ENCODE results near the gene LMNTD2. TPM values are rescaled to one million over a fixed set of nuclear protein-coding genes. Genes with fewer than 3 reads are reported as not detected.
A peak's percentile ranks its signal among the peaks of the same experiment; 100 is the strongest.

The LMNTD2 gene
- total RNA-seq, 1 experiment from 2014 or later: 4.0 TPM

GRCh38 chr11:535210-535518, 25.4 kb downstream of the LMNTD2 start (continued):
- TF ChIP-seq STAT6 (CRISPR knock-in tag; conservative IDR thresholded peaks at IDR 0.05; ENCODE audit: low read depth): no peak
- no peak for TF ChIP-seq PREB (CRISPR knock-in tag; IDR thresholded peaks at IDR 0.05; ENCODE audit: borderline replicate concordance)
- TF ChIP-seq ELF4 (CRISPR knock-in tag; IDR thresholded peaks at IDR 0.05; ENCODE audit: low read depth): no peak
- no peak for TF ChIP-seq IRF1 (CRISPR knock-in tag; IDR thresholded peaks at IDR 0.05)
- TF ChIP-seq ZMAT4 (CRISPR knock-in tag; IDR thresholded peaks at IDR 0.05): no peak
- no peak for TF ChIP-seq FOXK1 (CRISPR knock-in tag; IDR thresholded peaks at IDR 0.05)
- TF ChIP-seq JUN (CRISPR knock-in tag; IDR thresholded peaks at IDR 0.05): no peak
- no peak for TF ChIP-seq NR3C1 (CRISPR knock-in tag; conservative IDR thresholded peaks at IDR 0.05; ENCODE audit: low read depth)
- TF ChIP-seq ATF3 (CRISPR knock-in tag; conservative IDR thresholded peaks at IDR 0.05): no peak
- TF ChIP-seq PRDM15 (CRISPR knock-in tag; IDR thresholded peaks at IDR 0.05): no peak

GRCh38 chr11:534396-535209, 25.9 kb downstream of the LMNTD2 start:
- CTCF ChIA-PET: interaction anchor here (0.7 to 3.1 kb wide), 5 partner anchors 16 to 104 kb away, joined by 3 to 22 read pairs (median 3); partner anchors contain the start of genes PHRF1 and RNH1
- no peaks in the 10 kb centered on the region for H3K4me1 Mint-ChIP-seq
- no peaks in the 10 kb centered on the region for H3K9me3 Mint-ChIP-seq
- peak; percentile 28 for DNase-seq (ENCODE audit: low spot score)
- POLR2A ChIA-PET: interaction anchor here (0.5 kb wide), 1 partner anchor 22 kb away, joined by 4 read pairs; no protein-coding TSS in a partner anchor
- no peak for ATAC-seq
- no peak overlapping the region for H3K27ac Mint-ChIP-seq
- peaks cover 5% of the 10 kb centered on the region; the same call in 1 of the 2 replicates for H3K36me3 Mint-ChIP-seq
- peak overlapping the region; percentile 67 for H3K4me3 Mint-ChIP-seq
- peaks cover 22% of the 10 kb centered on the region for H3K27me3 Mint-ChIP-seq (ENCODE audit: low read depth)
- no peak for TF ChIP-seq MLX (CRISPR knock-in tag; IDR thresholded peaks at IDR 0.05)
- TF ChIP-seq ZNF263 (CRISPR knock-in tag; IDR thresholded peaks at IDR 0.05; ENCODE audit: low read depth): no peak
- TF ChIP-seq EMX1 (CRISPR knock-in tag; IDR thresholded peaks at IDR 0.05): no peak
- no peak for TF ChIP-seq CREM (CRISPR knock-in tag; IDR thresholded peaks at IDR 0.05)
- TF ChIP-seq ATF2 (CRISPR knock-in tag; IDR thresholded peaks at IDR 0.05; ENCODE audit: borderline replicate concordance, low read depth): no peak
- no peak for TF ChIP-seq IRF2 (CRISPR knock-in tag; IDR thresholded peaks at IDR 0.05; ENCODE audit: borderline replicate concordance, low read depth)
- TF ChIP-seq ATF1 (CRISPR knock-in tag; IDR thresholded peaks at IDR 0.05): no peak
- TF ChIP-seq SMAD3 (CRISPR knock-in tag; IDR thresholded peaks at IDR 0.05; ENCODE audit: borderline replicate concordance): no peak
- no peak for TF ChIP-seq ERG (CRISPR knock-in tag; IDR thresholded peaks at IDR 0.05)
- no peak for TF ChIP-seq PREB (CRISPR knock-in tag; IDR thresholded peaks at IDR 0.05; ENCODE audit: borderline replicate concordance)
- TF ChIP-seq KAT7 (CRISPR knock-in tag; IDR thresholded peaks at IDR 0.05; ENCODE audit: borderline replicate concordance): no peak
- TF ChIP-seq SP1 (CRISPR knock-in tag; conservative IDR thresholded peaks at IDR 0.05): no peak

Data from WTC11 (cell line).